HepG2 (cell line): ENCODE results near the gene MND1. TPM values are rescaled to one million over a fixed set of nuclear protein-coding genes. Genes with fewer than 3 reads are reported as not detected.
A peak's percentile ranks its signal among the peaks of the same experiment; 100 is the strongest.

Experiments used
- CSRNP1 ChIP-seq: sonication (generic); formaldehyde crosslinking; IDR thresholded peaks from 2 replicates; pipeline ENCODE4 v1.8.1; 2023; ENCODE audit warnings: mild to moderate bottlenecking, missing genetic modification reagents
- HDAC6 ChIP-seq: fragments of 200-600 bp; sonication (generic); IDR thresholded peaks from 2 replicates; pipeline ENCODE4 v1.7.0; 2017; ENCODE audit warnings: mild to moderate bottlenecking, antibody characterized with exemption, low read length, low read depth
- MIER3 ChIP-seq: IDR thresholded peaks from 2 replicates; pipeline ENCODE4 v1.6.1; 2016; ENCODE audit warnings: missing compliant biosample characterization, borderline replicate concordance
- NFE2L2 ChIP-seq: fragments of 150-350 bp; IDR thresholded peaks from 2 replicates; pipeline ENCODE4 v1.6.1; 2014; ENCODE audit warnings: low read length
- RAD51 ChIP-seq: fragments of 450-650 bp; IDR thresholded peaks from 2 replicates; pipeline ENCODE4 v1.6.1; 2016; ENCODE audit warnings: borderline replicate concordance
- RBM22 ChIP-seq: fragments of 200-400 bp; formaldehyde crosslinking; optimal IDR thresholded peaks from 2 replicates; pipeline ENCODE3; 2017; ENCODE audit warnings: mild to moderate bottlenecking, low read length, moderate library complexity
- RFXANK ChIP-seq: IDR thresholded peaks from 2 replicates; pipeline ENCODE4 v1.6.1; 2016
- SIN3A ChIP-seq: IDR thresholded peaks from 2 replicates; pipeline ENCODE4 v1.6.1; 2011; ENCODE audit warnings: low read depth, mild to moderate bottlenecking, control low read depth, low read length, borderline replicate concordance
- SKIL ChIP-seq: sonication (generic); formaldehyde crosslinking; IDR thresholded peaks from 2 replicates; pipeline ENCODE4 v1.8.0; 2022; ENCODE audit warnings: missing genetic modification reagents, mild to moderate bottlenecking, moderate library complexity, borderline replicate concordance
- TBP ChIP-seq: sonication (generic); formaldehyde crosslinking; IDR thresholded peaks from 2 replicates; pipeline ENCODE4 v1.5.0; 2020; ENCODE audit warnings: missing genetic modification reagents
- TOE1 ChIP-seq: sonication (generic); formaldehyde crosslinking; IDR thresholded peaks from 2 replicates; pipeline ENCODE4 v1.4.0; 2020; ENCODE audit warnings: mild to moderate bottlenecking, missing genetic modification reagents
- XRCC5 ChIP-seq: fragments of 200-400 bp; formaldehyde crosslinking; optimal IDR thresholded peaks from 2 replicates; pipeline ENCODE3; 2017; ENCODE audit warnings: mild to moderate bottlenecking, low read length
- ZNF207 ChIP-seq: fragments of 450-650 bp; IDR thresholded peaks from 2 replicates; pipeline ENCODE4 v1.6.1; 2016; ENCODE audit warnings: antibody characterized with exemption, borderline replicate concordance
- ZNF780A ChIP-seq: sonication (generic); formaldehyde crosslinking; IDR thresholded peaks from 2 replicates; pipeline ENCODE4 v1.8.0; 2022; ENCODE audit warnings: mild to moderate bottlenecking, missing genetic modification reagents, moderate library complexity
- ZNF816 ChIP-seq: sonication (generic); formaldehyde crosslinking; IDR thresholded peaks from 2 replicates; pipeline ENCODE4 v1.8.0; 2022; ENCODE audit warnings: missing genetic modification reagents, mild to moderate bottlenecking, borderline replicate concordance
- ZNF883 ChIP-seq: sonication (generic); formaldehyde crosslinking; IDR thresholded peaks from 2 replicates; pipeline ENCODE4 v1.5.1; 2020; ENCODE audit warnings: mild to moderate bottlenecking, missing genetic modification reagents; ENCODE audit errors: not compliant biosample characterization
- polyA plus RNA-seq, 8 experiments: library from polyadenylated mRNA; depleted of rRNA in 3 of 8; stranded (reverse) in 7 of 8; unstranded in 1 of 8; fragments of >200 nt; fragmentation: Illumina TruSeq in 4 of 8; extraction: Trizol in 4 of 8; gene quantifications; 2 replicates each; pipeline versions ENCODE4 v1.2.1 to v1.2.3, GENCODE V29; 2011 to 2016; ENCODE audit warnings: low read depth in 4 of 8, missing spikeins in 1 of 8, mixed read lengths in 1 of 8; ENCODE audit not compliant: insufficient read depth in 1 of 8
- total RNA-seq, 5 experiments: library from RNA; depleted of rRNA; stranded (reverse); fragments of >200 nt; fragmentation: Illumina TruSeq; extraction: Trizol; gene quantifications; 2 replicates each; pipeline ENCODE4 v1.2.3, GENCODE V29; 2016; ENCODE audit warnings: low read depth in 1 of 5
- TF ChIP-seq, protein P1 (sequence below): sonication (generic); formaldehyde crosslinking; IDR thresholded peaks from 2 replicates; pipeline ENCODE4 v1.5.1; 2020; ENCODE audit warnings: missing genetic modification reagents, mild to moderate bottlenecking, borderline replicate concordance
- TF ChIP-seq, protein P2 (sequence below): IDR thresholded peaks from 2 replicates; pipeline ENCODE4 v1.6.1; 2016
- TF ChIP-seq, protein P3 (sequence below): IDR thresholded peaks from 2 replicates; pipeline ENCODE4 v1.6.1; 2018; ENCODE audit warnings: missing genetic modification reagents, mild to moderate bottlenecking, missing compliant biosample characterization

Gene MND1
- total and polyA plus RNA-seq, 2 of the 13 experiments (the other 11 are each of a cell fraction or from before 2014, with no cell fraction given) = 4.8 to 30.7 TPM

DNA sequence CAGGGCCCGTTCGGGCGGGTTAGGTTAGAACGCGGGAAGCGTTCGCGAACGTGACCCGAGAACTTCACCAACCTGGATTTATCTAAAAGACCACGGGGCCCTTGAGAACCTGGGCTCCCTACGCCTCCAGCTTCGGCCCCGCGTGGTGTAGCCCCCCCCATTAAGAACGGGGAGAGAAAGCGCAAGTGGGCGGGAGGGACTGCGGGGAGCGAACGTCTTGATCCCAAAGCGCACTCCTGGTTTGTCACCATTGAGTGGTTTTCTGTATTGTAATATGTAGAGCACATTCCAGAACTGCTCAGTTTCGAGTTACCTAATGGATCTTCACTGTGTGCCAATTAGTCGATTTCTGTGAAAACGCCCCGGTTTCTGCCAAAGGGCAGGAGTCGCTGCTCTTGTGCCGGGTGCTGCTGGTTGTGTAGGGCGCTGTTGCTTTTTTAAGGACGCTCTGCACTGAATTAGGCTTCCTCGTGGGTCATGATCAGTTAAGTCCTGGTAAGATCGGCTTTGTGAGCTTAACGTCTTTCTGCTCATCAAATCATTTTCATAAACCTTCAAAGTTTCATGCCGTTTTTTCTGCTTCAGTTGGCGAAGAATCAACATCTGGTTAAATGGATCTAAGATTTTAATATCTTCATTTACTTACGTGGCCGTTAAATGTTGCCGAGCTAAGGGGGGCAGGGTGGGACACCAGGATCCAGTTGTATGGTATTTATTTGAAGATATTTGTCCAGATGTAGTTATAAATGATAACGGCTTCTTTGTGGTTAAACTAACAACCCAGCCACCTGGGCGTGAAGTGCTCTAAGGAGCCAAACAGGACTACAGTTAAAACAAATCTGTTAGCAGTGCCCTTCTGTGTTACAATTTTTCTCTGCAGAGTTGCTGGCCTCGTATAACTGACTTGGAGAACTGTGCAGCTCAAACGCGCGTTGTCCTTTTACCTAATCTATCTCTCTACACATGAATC is 809 bp downstream of the MND1 start (continued):
- TF ChIP-seq, protein P1, sequence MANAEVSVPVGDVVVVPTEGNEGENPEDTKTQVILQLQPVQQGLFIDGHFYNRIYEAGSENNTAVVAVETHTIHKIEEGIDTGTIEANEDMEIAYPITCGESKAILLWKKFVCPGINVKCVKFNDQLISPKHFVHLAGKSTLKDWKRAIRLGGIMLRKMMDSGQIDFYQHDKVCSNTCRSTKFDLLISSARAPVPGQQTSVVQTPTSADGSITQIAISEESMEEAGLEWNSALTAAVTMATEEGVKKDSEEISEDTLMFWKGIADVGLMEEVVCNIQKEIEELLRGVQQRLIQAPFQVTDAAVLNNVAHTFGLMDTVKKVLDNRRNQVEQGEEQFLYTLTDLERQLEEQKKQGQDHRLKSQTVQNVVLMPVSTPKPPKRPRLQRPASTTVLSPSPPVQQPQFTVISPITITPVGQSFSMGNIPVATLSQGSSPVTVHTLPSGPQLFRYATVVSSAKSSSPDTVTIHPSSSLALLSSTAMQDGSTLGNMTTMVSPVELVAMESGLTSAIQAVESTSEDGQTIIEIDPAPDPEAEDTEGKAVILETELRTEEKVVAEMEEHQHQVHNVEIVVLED (CRISPR knock-in tag) = no peak
- TF ChIP-seq, protein P2, sequence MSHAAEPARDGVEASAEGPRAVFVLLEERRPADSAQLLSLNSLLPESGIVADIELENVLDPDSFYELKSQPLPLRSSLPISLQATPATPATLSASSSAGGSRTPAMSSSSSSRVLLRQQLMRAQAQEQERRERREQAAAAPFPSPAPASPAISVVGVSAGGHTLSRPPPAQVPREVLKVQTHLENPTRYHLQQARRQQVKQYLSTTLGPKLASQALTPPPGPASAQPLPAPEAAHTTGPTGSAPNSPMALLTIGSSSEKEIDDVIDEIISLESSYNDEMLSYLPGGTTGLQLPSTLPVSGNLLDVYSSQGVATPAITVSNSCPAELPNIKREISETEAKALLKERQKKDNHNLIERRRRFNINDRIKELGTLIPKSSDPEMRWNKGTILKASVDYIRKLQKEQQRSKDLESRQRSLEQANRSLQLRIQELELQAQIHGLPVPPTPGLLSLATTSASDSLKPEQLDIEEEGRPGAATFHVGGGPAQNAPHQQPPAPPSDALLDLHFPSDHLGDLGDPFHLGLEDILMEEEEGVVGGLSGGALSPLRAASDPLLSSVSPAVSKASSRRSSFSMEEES (CRISPR knock-in tag) = no peak
- TF ChIP-seq, protein P3, sequence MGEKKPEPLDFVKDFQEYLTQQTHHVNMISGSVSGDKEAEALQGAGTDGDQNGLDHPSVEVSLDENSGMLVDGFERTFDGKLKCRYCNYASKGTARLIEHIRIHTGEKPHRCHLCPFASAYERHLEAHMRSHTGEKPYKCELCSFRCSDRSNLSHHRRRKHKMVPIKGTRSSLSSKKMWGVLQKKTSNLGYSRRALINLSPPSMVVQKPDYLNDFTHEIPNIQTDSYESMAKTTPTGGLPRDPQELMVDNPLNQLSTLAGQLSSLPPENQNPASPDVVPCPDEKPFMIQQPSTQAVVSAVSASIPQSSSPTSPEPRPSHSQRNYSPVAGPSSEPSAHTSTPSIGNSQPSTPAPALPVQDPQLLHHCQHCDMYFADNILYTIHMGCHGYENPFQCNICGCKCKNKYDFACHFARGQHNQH (CRISPR knock-in tag) = no peak
- no peak for TF ChIP-seq TBP
- no peak for TF ChIP-seq RAD51
- TF ChIP-seq ZNF816 = peak; percentile 15; the same call in 1 of the 2 replicates
- TF ChIP-seq MIER3 = no peak
- no peak for TF ChIP-seq ZNF883 (CRISPR knock-in tag)
- TF ChIP-seq HDAC6 = no peak
- no peak for TF ChIP-seq XRCC5
- no peak for TF ChIP-seq RFXANK (CRISPR knock-in tag)
- no peak for TF ChIP-seq SKIL (CRISPR knock-in tag)
- no peak for TF ChIP-seq NFE2L2
- TF ChIP-seq RBM22 = no peak
- TF ChIP-seq TOE1 (CRISPR knock-in tag) = no peak
- no peak for TF ChIP-seq ZNF780A (CRISPR knock-in tag)
- TF ChIP-seq ZNF207 = no peak
- peak; percentile 23; the same call in 1 of the 2 replicates for TF ChIP-seq CSRNP1
- no peak for TF ChIP-seq SIN3A
